Right cardiac atrium (tissue), 5 donors: ENCODE data around the gene LRRC56. TPM values are rescaled to one million over a fixed set of nuclear protein-coding genes. Genes with fewer than 3 reads are reported as not detected.

ENCODE experiments used
- ATAC-seq, 2 donors: fragments of 200-7000 bp; cut with Tn5 transposase; one replicate each; pipeline versions ENCODE4 v1.8.0 to v1.9.1; 2020; ENCODE audit warnings: moderate library complexity in 2 of 2, mild to moderate bottlenecking in 1 of 2
- DNase-seq, 3 donors: peaks; one replicate each; pipeline ENCODE4 v3.0.0-alpha.2; 2020
- H3K27ac ChIP-seq: one replicate; pipeline ENCODE4 v1.5.1; 2013; ENCODE audit warnings: mild to moderate bottlenecking, low read length, control low read depth, moderate library complexity
- H3K27me3 ChIP-seq: one replicate; pipeline ENCODE4 v1.6.1; 2013; ENCODE audit not compliant: control insufficient read depth, insufficient read depth
- H3K4me1 ChIP-seq: one replicate; pipeline ENCODE4 v1.6.1; 2013; ENCODE audit warnings: low read length; ENCODE audit not compliant: control insufficient read depth, insufficient read depth
- H3K4me3 ChIP-seq: one replicate; pipeline ENCODE4 v1.5.1; 2013; ENCODE audit warnings: low read length, control low read depth
- H3K9me3 ChIP-seq: one replicate; pipeline ENCODE4 v1.6.1; 2013; ENCODE audit warnings: low read length; ENCODE audit not compliant: control insufficient read depth
- WGBS: extraction: QIAGEN DNeasy Blood & Tissue Kit; methylation state at CpG from one replicate; pipeline ENCODE4 v1.1.7; 2013; 5-methylcytosine and 5-hydroxymethylcytosine counted together
- intact Hi-C, 4 donors: fragments of 100-400 bp; cut with DNase I; formaldehyde crosslinking; loops; one replicate each; pipeline versions ENCODE4 v1.11.0 to v1.14.0; 2022 to 2023
- polyA plus RNA-seq: library from polyadenylated mRNA; stranded (reverse); fragments of 200-250 nt; gene quantifications from one replicate; pipeline ENCODE4 v1.2.3, GENCODE V29; 2013
- total RNA-seq, 4 donors: library from RNA; stranded (reverse); fragmentation: NEBNext Ultra II Directional; extraction: Animal tissue kit (Norgen Biotek cat#: 25700); gene quantifications; one replicate each; pipeline ENCODE4 v1.2.1, GENCODE V29; 2021
- donor health status: healthy with polysubstance abuse.
- donor health status: DM: no; HTN: yes; CAD: no.
- donor health status: DM: no; HTN: no; CAD: no.
- donor health status: DM: no; HTN: yes; CAD: no; lungs with severe emphysema.
- donor health status: DM: yes; HTN: yes; CAD: no.

LRRC56 gene
- total and polyA plus RNA-seq, 5 donors: 0.36 to 0.59 (median 0.46) TPM

- Histone ChIP-seq H3K27ac (no peak within 1 kb of the TSS), H3K4me3 (peak within 1 kb of the TSS; percentile 79), H3K27me3 (no peaks in the 10 kb centered on the region), H3K9me3 (no peaks in the 10 kb centered on the region), H3K4me1 (no peaks in the 10 kb centered on the region)
- intact Hi-C loops: no loop called here
- DNase-seq: peak; percentile 94 to 98 (median 97)
- WGBS: 3% methylated on average over 97 of the region's 97 CpGs
- ATAC-seq: peak; percentile 92
Measured at GRCh38 chr11:535519-536454, 1.5 kb upstream of the LRRC56 start, which contains the start of gene HRAS. HRAS (minus strand) TSS chr11:535576.

- ATAC-seq (no peak), DNase-seq (peak in 2 of 3 donors; percentile 13 to 57)
- no peak overlapping the region for H3K27ac ChIP-seq
- H3K4me1 ChIP-seq: no peaks in the 10 kb centered on the region
- 52% methylated on average over 19 of the region's 19 CpGs for WGBS
- H3K4me3 ChIP-seq: no peak overlapping the region
- no peaks in the 10 kb centered on the region for H3K9me3 ChIP-seq
- H3K27me3 ChIP-seq: no peaks in the 10 kb centered on the region
- intact Hi-C loops: no loop called here
Measured at GRCh38 chr11:537622-538430, 499 bp downstream of the LRRC56 start.

- intact Hi-C loops: no loop called here
- 87% methylated on average over 20 of the region's 20 CpGs for WGBS
- peak in 2 of 3 donors; percentile 4 to 50 for DNase-seq
Measured at GRCh38 chr11:538431-539051, 1.2 kb downstream of the LRRC56 start.

GRCh38 chr11:539971-540481, 2.7 kb downstream of the LRRC56 start:
- 89% methylated on average over 8 of the region's 8 CpGs for WGBS
- Histone ChIP-seq H3K9me3 (no peaks in the 10 kb centered on the region), H3K27ac (no peak overlapping the region), H3K27me3 (no peaks in the 10 kb centered on the region), H3K4me3 (no peak overlapping the region), H3K4me1 (no peaks in the 10 kb centered on the region)
- peak in 2 of 3 donors; percentile 42 to 49 for DNase-seq
- intact Hi-C loops: no loop called here
- no peak for ATAC-seq

More at GRCh38 chr11:538431-539051, 1.2 kb downstream of the LRRC56 start:
- Histone ChIP-seq H3K27ac (no peak overlapping the region), H3K9me3 (no peaks in the 10 kb centered on the region), H3K4me1 (no peaks in the 10 kb centered on the region), H3K27me3 (no peaks in the 10 kb centered on the region), H3K4me3 (no peak overlapping the region)
- no peak for ATAC-seq

GRCh38 chr11:540583-541432, 3.5 kb downstream of the LRRC56 start:
- ATAC-seq (no peak), DNase-seq (peak in 2 of 3 donors; percentile 44 to 45)
- Histone ChIP-seq H3K9me3 (no peaks in the 10 kb centered on the region), H3K27ac (no peak overlapping the region), H3K4me3 (no peak overlapping the region), H3K4me1 (no peaks in the 10 kb centered on the region), H3K27me3 (no peaks in the 10 kb centered on the region)
- 84% methylated on average over 23 of the region's 23 CpGs for WGBS
- intact Hi-C loops: no loop called here

GRCh38 chr11:541433-541885, 4.1 kb downstream of the LRRC56 start:
- no peak overlapping the region for H3K4me3 ChIP-seq
- DNase-seq (peak in 2 of 3 donors; percentile 33 to 50), ATAC-seq (no peak)
- 92% methylated on average over 20 of the region's 20 CpGs for WGBS
- H3K27me3 ChIP-seq: no peaks in the 10 kb centered on the region
- H3K9me3 ChIP-seq: no peaks in the 10 kb centered on the region
- H3K4me1 ChIP-seq: no peaks in the 10 kb centered on the region
- H3K27ac ChIP-seq: no peak overlapping the region
- intact Hi-C loops: no loop called here

GRCh38 chr11:544817-545166, 7.5 kb downstream of the LRRC56 start:
- peak in 1 of 2 donors; percentile 3 for ATAC-seq
- H3K4me3 ChIP-seq: no peak overlapping the region
- H3K4me1 ChIP-seq: no peaks in the 10 kb centered on the region
- DNase-seq: peak in 1 of 3 donors; percentile 44
- H3K27me3 ChIP-seq: no peaks in the 10 kb centered on the region
- intact Hi-C loops: no loop called here
- H3K9me3 ChIP-seq: no peaks in the 10 kb centered on the region
- H3K27ac ChIP-seq: no peak overlapping the region
- 69% methylated on average over 5 of the region's 5 CpGs for WGBS

- Histone ChIP-seq H3K4me1 (no peaks in the 10 kb centered on the region), H3K27ac (no peak overlapping the region), H3K9me3 (no peaks in the 10 kb centered on the region), H3K4me3 (no peak overlapping the region), H3K27me3 (no peaks in the 10 kb centered on the region)
- no peak for ATAC-seq
- intact Hi-C loops: no loop called here
- DNase-seq: peak in 1 of 3 donors; percentile 8
- 90% methylated on average over 11 of the region's 11 CpGs for WGBS
Measured at GRCh38 chr11:545171-545570, 7.8 kb downstream of the LRRC56 start.

- Histone ChIP-seq H3K4me1 (no peaks in the 10 kb centered on the region), H3K9me3 (no peaks in the 10 kb centered on the region), H3K27ac (no peak overlapping the region), H3K27me3 (no peaks in the 10 kb centered on the region), H3K4me3 (no peak overlapping the region)
- intact Hi-C loops: no loop called here
- ATAC-seq (no peak), DNase-seq (peak in 2 of 3 donors; percentile 10 to 33)
- WGBS: 75% methylated on average over 32 of the region's 32 CpGs
Measured at GRCh38 chr11:548700-549603, 11.6 kb downstream of the LRRC56 start.
